ENCODE data around the gene PRCC.
"Not testable (repeated sequence)": the region's sequence is repeated elsewhere in the genome, so short reads cannot be mapped to it uniquely, and the experiment has no call there.

Gene PRCC

GRCh38 chr1:156744786-156745419, 22.4 kb upstream of the PRCC start:
- DNase-seq: no peak

GRCh38 chr1:156745881-156746280, 21.5 kb upstream of the PRCC start:
- DNase-seq: no peak

GRCh38 chr1:156746406-156746727, 21.0 kb upstream of the PRCC start:
- DNase-seq: no peak

GRCh38 chr1:156746728-156747631, 20.4 kb upstream of the PRCC start:
- DNase-seq: peak; percentile 97

GRCh38 chr1:156747742-156748669, 19.3 kb upstream of the PRCC start:
- no peak for DNase-seq

GRCh38 chr1:156748670-156749418, 18.5 kb upstream of the PRCC start:
- peak; percentile 67 for DNase-seq

GRCh38 chr1:156749419-156750118, 17.8 kb upstream of the PRCC start:
- no peak for DNase-seq

- no peak for DNase-seq
These were observed 17.1 kb upstream of the PRCC start for GRCh38 chr1:156750191-156750672.

- peak; percentile 64 for DNase-seq
These were observed 16.5 kb upstream of the PRCC start for GRCh38 chr1:156750711-156751450.

GRCh38 chr1:156751451-156751756, 15.9 kb upstream of the PRCC start, which contains the start of gene HDGF:
TSS of gene HDGF (minus strand) at chr1:156751675. CDS start at chr1:156751429, 246 bp downstream.
- no peak for DNase-seq

- peak; percentile 99 for DNase-seq
These were observed 15.4 kb upstream of the PRCC start for GRCh38 chr1:156751757-156752481.

GRCh38 chr1:156752843-156753482, 14.4 kb upstream of the PRCC start:
- DNase-seq: no peak

GRCh38 chr1:156754219-156754618, 13.1 kb upstream of the PRCC start:
- DNase-seq: peak; percentile 25

GRCh38 chr1:156755527-156755950, 11.8 kb upstream of the PRCC start:
- no peak for DNase-seq

GRCh38 chr1:156756355-156756754, 11.0 kb upstream of the PRCC start:
- no peak for DNase-seq

GRCh38 chr1:156757572-156758253, 9.6 kb upstream of the PRCC start:
- DNase-seq: not testable (repeated sequence)

GRCh38 chr1:156760092-156760795, 7.1 kb upstream of the PRCC start:
- DNase-seq: no peak

GRCh38 chr1:156760796-156761104, 6.6 kb upstream of the PRCC start:
- DNase-seq: no peak

GRCh38 chr1:156765136-156765535, 2.2 kb upstream of the PRCC start:
- DNase-seq: not testable (repeated sequence)

All from femur (tissue), 1 donor.